ENCODE data around the gene EMC8.

EMC8 gene

DNA sequence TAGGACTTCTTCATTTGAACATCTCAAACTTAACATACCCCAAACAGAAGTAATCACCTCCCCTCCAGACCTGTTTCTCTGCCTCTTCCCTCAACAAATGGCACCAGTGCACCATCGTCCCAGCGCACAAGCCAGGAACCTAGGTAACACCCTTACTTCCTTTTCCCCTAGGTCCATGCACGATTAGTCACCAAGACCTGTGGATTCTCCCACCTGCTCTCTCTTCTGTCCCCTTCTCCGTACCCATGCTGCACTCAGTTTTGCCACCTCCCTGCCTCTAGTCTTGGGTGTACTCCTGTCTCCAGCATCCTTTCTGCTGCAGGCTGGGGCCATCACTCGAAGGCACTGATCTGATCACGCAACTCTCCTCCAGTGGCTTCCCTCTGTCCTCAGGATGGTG, 3.2 kb downstream of the EMC8 start:
- H3K4me3 ChIP-seq (ENCODE audit: low read depth, low read length), result no peak overlapping the region
- DNase-seq (ENCODE audit: low read depth), result no peak
- TF ChIP-seq, protein P1, sequence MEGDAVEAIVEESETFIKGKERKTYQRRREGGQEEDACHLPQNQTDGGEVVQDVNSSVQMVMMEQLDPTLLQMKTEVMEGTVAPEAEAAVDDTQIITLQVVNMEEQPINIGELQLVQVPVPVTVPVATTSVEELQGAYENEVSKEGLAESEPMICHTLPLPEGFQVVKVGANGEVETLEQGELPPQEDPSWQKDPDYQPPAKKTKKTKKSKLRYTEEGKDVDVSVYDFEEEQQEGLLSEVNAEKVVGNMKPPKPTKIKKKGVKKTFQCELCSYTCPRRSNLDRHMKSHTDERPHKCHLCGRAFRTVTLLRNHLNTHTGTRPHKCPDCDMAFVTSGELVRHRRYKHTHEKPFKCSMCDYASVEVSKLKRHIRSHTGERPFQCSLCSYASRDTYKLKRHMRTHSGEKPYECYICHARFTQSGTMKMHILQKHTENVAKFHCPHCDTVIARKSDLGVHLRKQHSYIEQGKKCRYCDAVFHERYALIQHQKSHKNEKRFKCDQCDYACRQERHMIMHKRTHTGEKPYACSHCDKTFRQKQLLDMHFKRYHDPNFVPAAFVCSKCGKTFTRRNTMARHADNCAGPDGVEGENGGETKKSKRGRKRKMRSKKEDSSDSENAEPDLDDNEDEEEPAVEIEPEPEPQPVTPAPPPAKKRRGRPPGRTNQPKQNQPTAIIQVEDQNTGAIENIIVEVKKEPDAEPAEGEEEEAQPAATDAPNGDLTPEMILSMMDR (IDR thresholded peaks at IDR 0.05; ENCODE audit: insufficient read depth, low read depth, low read length, missing control alignments), result no peak

GRCh38 chr16:85794696-85795095, 4.6 kb downstream of the EMC8 start:
- DNase-seq (ENCODE audit: low read depth), result no peak
- H3K4me3 ChIP-seq (ENCODE audit: low read depth, low read length), result no peak overlapping the region
- TF ChIP-seq, protein P1 (IDR thresholded peaks at IDR 0.05; ENCODE audit: insufficient read depth, low read depth, low read length, missing control alignments), result no peak

DNA sequence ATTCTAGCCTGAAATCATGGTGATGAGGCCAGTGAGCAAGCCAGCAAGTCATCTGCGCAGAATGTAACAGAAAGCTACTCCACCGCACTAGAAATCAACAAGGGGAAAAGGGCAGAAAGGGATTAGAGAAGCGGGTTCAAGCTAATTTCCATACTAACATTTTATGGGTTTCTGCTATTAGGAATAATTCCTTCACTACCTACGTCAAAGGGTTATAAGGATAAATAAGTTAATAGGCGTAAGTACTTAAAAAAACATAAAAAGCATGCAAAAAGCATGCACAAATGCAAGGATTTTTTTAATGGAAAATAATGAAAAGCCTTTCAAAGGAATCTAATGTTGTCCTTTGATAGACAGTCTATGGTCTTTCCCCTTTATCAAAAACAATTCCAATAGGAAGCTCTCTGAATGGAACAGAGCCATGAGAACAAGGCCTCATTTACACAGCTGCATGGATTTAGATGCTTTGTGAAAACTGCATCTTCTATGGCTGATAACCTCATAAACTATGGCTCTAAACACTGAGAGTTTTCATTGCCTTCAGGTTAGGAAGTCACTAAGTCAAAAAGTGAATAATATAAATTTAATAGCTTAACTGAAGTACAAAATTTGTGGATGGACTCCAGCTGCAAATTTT, 5.6 kb downstream of the EMC8 start:
- TF ChIP-seq, protein P1 (IDR thresholded peaks at IDR 0.05; ENCODE audit: insufficient read depth, low read depth, low read length, missing control alignments), result no peak

DNA sequence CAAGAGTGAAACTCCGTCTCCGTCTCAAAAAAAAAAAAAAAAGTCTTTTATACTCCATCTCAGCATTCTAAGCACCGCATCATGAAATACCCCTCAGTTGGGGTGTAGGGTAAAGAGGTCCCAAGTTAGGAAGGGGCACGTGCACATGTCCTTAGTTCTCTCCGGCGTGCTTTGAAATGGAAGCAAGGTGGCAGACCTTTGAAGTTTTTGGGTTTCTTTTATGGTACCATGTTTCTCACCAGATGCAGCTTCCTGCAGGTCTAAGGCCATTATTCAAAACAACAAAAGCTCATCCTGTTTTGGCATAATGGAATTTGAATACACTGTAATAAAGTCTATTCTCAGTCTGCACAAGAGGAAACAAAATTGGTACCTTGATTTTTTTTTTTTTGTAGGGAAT, 9.6 kb downstream of the EMC8 start:
- TF ChIP-seq, protein P1 (IDR thresholded peaks at IDR 0.05; ENCODE audit: insufficient read depth, low read depth, low read length, missing control alignments), result no peak
- DNase-seq (ENCODE audit: low read depth), result no peak
- no peak overlapping the region for H3K4me3 ChIP-seq (ENCODE audit: low read depth, low read length)

More for the DNA sequence above, 5.6 kb downstream of the EMC8 start:
- H3K4me3 ChIP-seq (ENCODE audit: low read depth, low read length), result no peak overlapping the region
- no peak for DNase-seq (ENCODE audit: low read depth)

DNA sequence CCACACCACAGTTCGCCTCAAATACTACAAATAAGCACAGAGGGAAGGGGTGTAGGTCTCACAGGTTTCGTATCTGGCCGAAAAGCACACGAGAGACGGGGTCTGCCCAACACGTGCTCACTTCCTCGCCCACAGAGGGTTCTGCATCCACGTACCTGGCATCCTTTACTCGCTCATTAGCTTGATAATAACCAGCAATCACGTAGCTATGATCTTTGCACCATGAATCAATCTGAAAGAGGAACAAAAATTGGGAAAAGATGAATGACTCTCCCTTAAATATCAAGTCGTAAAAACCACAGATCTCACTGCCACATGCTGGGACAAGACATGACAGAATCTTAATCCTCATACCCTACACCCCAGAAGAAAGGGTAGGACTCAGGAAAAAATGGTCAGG, 10.5 kb downstream of the EMC8 start:
- DNase-seq (ENCODE audit: low read depth), result no peak
- H3K4me3 ChIP-seq (ENCODE audit: low read depth, low read length), result no peak overlapping the region
- TF ChIP-seq, protein P1 (IDR thresholded peaks at IDR 0.05; ENCODE audit: insufficient read depth, low read depth, low read length, missing control alignments), result no peak

- H3K4me3 ChIP-seq (ENCODE audit: low read depth, low read length), result no peak overlapping the region
- TF ChIP-seq, protein P1 (IDR thresholded peaks at IDR 0.05; ENCODE audit: insufficient read depth, low read depth, low read length, missing control alignments), result no peak
These were observed 13.4 kb downstream of the EMC8 start for GRCh38 chr16:85785927-85786326.

DNA sequence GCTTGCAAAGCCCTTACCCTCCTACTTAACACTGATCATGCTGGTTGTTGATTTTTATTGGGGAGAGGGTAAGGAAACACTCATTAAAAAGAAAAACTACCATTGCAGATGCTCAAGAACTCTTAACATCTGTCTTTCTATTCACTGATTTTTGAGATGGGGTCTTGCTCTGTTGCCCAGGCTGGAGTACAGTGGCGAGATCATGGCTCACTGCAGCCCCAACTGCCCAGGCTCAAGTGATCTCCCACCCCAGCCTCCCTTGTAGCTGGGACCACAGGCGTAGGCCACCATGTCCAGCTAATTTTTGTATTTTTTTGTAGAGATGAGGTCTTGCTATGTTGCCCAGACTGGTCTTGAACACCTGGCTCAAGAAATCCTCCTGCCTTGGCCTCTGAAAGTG, 14.5 kb downstream of the EMC8 start:
- TF ChIP-seq, protein P1 (IDR thresholded peaks at IDR 0.05; ENCODE audit: insufficient read depth, low read depth, low read length, missing control alignments), result no peak
- DNase-seq (ENCODE audit: low read depth), result no peak
- no peak overlapping the region for H3K4me3 ChIP-seq (ENCODE audit: low read depth, low read length)

More at GRCh38 chr16:85785927-85786326, 13.4 kb downstream of the EMC8 start:
- DNase-seq (ENCODE audit: low read depth), result no peak

All from GM12865 (cell line).